NCI-H69 (cell line): ENCODE data around the gene KCNQ2.

Experiments
- DNase-seq: peaks from one replicate; lab custom pipeline; 2025; lab: John Stamatoyannopoulos, UW

KCNQ2 gene

DNA sequence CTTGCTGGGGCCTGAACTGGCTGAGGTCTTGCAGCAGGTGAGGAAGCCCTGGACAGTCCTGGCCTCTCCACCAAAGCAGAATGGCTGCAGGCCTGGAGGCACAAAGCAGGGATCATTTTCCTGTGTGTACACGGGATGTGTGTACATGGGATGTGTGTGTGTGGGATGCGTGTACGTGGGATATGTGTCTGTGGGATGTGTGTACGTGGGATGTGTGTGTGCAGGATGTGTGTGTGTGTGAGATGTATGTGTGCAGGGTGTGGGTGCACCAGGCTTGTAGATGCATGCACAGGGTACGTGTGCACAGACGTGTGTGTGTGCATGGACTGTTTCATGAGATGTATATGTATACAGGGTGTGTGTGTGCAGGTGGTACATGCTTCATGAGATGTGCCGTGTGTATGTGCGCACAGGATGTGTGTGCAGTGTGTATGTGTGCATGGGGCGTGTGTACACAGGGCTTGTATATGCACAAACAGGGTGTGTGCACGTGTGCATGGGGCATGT is 103.4 kb downstream of the KCNQ2 start:
- no peak for DNase-seq

DNA sequence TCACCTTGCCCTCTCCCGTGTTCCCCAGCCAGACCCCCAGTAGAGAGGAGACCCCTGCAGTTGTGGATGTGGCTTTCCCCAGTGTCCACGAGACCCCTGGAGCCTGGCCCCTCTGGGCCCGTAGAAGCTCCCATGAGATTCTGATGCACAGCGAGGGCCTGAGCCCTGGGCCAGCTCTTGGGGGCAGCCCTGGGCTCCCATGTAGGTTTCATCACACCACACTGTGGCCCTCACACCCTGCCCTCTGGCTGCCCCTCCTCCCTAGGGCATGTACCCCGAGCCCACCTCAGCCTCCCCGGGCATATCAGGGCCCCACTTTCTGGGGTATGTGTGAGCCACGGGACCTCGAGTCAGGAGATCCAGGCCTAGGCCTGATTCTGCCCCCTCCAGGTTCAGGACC is 104.3 kb downstream of the KCNQ2 start:
- no peak for DNase-seq

DNA sequence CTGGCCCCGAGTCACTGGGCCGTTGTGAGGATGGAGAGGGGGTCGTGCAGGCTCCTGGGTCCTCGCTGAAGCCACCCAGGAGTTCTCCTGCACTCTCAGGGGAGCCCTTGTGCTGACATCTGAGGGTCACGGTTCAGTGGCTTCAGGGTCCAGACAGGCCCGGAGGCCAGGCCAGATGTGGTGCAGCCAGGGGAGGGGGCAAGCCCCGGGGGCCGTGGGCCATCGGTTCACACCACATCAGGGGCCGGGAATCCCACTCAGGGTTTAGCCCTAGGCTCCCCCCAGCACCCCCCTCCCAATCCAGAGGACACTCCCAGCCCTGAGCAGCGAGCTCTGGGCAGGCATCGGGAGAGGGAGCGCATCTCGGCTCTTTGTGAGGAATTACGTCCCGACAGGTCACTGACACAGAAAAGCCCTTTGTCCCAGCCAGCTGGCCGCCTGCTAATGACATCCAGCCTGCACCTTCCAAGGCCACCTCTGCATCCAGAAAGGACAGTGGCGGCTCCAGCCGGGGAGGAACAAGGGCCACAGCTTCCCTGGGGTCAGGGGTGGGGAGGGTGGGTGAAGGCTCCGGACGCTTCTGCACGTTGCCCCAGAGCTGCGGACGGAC is 104.9 kb downstream of the KCNQ2 start:
- DNase-seq, result no peak

DNA sequence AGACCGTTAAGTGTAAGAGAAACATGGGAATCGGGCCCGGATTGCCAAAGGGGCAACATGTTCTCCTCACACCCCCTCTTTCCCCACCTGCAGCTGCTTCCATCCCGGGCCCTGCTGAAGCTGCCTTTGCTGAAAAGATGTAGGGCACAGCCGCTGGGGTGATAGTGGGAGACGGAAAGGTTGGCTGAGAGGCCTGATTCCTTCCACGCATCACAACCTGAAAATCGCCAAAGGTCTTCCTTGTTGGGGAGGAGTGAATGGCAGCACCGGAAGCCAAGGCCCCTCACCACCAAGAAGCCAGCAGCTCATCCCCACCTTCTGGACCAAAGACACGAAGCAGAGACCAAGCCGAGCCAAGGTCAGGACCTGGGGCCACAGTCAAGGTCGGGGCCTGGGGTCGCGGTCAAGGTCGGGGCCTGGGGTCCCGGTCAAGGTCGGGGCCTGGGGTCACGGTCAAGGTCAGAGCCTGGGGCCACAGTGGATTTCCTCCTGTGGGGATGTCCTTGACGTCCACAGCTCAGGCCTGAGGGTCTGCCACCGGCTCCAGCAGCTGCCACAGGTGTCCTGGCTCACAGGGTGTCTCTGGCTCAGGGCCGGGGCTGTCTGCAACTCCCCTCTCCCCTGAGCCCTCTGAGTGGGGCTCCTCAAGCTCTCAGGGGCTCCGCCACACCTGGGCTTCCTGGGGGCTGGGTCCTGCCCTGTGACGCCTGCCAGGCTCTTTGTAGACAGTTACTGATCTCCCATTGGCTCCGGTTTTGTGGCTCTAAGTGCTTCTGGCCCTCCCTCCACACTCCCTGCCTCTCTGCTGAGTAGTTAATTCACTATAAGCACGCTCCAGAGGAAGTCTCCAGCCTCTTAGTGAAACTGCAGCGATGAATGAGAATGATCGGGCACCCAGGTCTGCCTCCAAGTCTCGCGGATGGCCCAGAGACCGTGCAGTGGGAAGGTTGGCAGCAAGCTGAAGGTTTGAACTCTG is 105.8 kb downstream of the KCNQ2 start:
- DNase-seq, result peak; percentile 32

DNA sequence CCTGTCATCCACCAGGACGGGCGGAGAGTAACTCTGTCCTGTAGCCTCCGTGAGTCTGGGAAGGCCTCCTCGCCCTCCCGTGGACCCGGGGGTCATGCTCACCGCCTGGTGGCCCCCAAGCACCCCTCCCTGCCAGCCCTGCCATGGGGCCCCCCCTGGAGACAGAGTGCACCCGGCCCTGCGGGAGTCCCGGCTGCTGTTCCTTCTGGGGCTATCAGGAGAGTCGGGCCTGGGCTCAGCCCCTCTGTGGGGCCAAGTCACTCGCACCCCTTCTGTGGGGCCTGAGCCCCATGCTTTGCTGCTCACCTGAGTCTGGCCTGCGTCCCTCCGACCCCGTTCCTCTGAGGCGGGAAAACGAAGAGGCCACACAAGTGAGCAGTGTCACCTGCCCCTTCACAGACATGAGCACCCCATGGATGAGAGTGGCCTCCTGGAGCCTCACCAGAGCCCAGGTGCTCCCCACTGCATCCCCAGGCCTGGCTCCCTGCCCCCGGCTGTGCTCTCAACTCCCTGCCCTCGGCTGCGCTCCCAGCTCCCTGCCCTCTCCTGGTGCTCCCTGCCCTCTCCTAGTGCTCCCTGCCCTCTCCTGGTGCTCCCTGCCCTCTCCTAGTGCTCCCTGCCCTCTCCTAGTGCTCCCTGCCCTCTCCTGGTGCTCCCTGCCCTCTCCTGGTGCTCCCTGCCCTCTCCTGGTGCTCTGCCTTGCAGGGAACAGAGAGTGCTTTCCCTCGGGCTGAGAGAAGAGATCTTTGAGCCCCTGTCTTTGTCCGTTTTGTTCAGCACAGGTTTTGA is 106.7 kb downstream of the KCNQ2 start:
- no peak for DNase-seq

DNA sequence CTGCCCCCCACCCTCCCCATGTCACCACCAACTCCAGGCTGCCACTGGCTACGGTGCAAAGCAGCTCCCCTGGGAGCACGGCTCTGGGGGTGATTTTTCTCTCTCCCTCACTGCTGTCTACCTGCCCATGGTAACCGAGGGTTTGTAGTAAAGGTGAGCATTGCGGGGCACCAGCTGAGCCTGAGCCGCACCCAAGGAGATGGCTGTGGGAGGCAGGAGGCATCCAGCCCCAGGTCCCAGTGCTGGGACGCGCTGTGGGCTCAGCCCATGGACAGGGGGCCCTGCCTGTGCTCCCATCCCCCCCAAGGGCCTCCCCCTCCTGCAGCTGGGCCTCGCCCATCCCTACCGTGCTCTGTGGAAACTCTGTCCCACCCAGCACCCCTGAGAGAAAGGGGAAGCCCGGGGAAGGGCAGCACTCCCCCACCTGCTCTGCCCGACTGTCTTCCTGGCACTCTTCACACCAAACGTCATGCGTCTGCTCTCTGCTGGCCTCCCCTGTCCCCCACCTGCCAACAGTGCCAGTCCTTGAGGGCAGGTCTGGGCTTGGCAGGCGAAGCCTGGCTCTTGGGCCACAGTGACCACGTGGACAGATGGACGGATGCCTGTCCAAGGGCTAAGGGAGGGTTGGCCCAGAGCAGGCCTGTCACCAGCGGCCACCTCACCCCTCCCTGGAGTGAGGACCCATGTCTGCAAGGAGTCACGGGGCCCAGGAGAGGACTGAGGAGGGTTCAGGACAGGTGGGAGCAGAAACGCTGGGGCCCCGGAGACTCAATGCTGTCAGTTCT is 107.5 kb downstream of the KCNQ2 start:
- DNase-seq, result no peak

DNA sequence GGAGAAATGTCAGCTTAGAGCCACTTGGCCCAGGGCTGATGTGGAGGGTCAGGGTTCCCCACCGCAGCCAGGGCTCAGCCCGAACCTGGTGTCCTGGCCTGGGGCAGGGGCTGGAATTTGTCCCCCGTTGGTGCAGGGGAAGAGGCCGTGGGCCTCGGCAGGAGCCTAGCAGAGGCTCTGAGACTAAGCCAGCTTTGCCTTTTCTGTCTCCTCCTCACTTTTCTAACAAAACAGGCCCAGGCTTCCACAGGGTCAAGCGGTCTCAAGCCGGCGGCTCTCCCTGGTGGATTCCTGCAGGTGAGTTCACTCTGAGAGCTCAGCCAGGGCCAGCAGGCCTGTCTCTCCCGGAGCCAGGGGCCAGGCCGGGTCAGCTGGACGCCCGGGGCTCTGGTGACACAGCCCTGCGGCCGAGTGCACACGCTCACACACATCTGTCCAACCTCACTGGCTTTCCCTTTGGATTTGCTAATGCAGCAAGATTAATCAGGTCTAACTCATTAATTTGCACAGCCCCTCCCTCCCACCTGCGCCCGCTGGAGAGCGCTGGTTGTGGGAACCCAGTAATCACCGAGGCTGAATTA is 108.4 kb downstream of the KCNQ2 start:
- DNase-seq, result peak; percentile 7

DNA sequence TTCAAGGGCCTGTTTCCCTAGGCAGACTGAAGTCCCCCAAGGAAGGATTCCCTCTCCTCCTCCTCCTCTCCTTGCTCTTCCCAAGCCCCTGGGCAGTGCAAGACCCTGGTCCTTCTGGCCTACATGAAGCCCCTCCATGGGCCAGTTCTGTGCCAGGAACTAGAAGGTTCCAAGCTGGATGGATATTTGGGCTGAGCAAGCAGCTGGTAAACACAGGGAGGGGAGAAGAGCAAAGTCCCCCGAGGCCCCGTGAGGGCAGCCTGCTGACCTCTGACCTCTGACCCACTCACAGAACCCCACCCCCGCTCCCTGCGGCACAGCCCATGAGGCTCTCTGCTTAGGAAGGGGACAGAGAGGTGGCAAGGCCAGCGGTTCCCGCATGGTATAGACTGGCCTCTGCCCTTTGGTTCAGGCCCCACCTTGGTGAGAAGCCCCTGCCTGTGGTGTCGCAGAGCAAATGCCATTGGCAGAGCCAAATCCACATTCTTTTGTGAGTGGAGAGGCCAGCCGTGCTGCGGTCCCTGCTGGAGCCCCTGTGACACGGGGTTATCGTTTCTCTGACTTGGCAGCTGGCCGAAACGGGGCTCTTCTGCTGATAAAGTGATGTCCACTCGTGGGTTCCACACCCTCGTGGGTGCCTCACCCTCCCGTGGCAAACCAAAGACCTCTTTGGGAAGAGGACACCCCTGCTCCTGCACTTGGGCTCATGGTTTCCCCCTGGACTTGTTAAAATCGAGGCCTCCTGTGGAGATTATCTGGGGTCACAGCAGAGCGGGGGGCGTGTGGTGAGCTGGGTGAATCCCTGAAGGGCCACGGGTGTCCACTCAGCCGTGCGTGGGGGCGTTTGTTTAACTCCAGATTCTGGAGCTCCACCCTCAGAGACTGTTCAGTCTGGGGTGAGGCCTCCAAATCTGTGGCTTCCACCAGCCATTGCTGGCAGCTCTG is 109.2 kb downstream of the KCNQ2 start:
- no peak for DNase-seq

DNA sequence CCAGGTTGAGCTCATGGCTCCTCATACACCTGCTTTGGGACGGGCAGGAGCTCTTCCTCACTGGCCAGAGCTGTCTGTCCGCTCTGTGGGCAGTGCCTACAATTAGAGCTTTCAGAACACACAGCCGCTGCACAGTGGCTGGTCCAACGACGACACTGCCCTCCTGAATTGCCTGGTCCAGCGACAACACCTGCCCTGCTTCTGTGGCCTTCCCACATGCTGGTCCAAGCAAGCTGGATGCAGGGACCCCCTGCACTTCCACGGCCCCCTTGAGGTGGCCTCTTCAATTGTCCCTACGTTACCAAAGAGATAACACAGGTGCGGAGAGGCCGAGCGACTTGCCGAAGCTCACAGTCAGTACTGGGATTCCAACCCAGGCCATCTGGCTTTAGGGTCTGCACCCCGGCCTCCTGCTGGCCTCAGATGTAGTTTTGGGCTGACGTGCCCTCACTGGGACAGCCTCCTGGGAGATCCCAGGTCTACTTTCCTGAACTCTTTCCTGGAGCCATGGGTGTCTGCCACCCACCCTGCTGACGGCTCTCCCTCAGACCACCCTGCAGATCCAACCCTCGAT is 109.9 kb downstream of the KCNQ2 start:
- no peak for DNase-seq

DNA sequence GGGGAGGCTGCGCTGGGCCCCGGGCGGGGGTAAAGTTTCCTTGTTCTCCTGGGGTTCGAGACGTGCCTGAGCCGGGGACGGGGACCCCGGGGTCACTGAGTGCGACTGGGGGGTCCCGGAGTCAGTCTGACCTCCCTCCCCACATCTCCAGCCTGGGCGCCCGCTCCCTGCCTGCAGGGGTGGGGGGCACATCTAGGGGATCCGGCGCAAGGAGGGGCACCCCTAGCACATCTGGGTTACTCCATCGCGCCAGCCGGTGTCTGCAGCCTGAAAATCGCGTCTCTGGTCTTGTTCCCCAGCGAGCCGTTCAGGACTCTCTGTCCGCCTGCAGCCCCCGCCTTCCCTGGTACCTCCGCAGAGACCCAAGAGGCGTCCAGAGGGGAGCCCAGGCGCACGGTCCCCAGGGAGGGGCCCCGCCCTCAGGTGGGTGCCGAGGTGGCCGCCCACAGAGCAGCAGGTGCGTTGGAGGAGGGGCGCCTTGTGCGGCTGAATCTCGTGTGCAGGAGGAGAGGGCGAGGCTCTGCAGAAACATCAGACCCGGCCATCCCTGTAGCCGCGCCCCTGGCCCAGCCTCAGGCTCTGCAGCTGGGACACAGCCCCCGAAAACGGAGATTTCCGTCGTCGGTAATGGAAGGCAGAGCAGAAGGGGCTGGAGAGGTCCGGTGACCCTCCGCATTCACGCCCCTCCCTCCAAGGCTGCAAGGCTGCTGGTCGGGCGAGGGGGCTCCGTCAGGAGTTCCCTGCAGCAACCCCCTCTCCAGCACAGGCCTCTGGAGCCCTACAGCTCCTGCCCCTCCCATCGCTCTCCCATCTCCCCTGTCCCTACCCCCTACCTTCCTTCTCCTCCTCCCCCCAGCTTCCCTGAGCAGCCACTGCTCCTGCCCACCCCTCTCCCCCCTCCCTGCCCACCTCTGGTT is 110.7 kb downstream of the KCNQ2 start:
- peak; percentile 38 for DNase-seq

DNA sequence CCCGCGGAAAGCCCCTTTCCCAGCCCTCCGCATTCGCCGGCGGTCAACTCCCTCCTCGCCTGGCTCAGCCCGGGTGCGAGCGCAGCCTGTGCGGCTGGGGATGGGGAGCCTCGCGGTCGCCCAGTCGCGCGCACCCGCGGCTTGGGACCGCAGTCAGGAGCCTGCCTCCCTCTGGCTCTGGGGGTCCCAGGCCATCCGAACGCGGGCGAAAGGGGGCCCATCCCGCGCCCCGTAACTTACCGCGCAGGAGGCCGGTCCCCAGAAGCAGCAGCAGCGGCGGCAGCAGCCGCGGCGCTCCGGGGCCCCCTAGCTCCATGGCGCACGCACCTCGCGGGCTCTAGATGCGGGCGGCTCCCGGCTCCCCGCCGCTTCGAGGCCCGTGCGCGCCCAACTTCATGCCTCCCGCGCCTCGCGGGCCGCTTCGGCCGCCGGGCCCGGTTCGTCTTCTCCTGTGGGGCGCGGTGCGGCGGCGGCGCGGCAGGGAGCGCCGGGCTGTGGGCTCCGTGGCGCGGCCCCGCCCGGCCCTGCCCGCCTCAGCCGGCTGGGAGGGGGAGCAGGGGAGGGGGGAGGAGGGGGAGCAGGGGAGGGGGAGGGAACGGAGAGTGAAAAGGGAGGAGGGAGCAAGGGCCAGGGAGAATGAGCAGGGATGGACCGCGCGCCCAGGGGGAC is 111.5 kb downstream of the KCNQ2 start, which contains the start of gene CHRNA4:
TSS of gene CHRNA4 (minus strand) at position 500 of the 669 bp plus-strand sequence. CDS start at position 316, 184 bp downstream.
- peak; percentile 46 for DNase-seq

DNA sequence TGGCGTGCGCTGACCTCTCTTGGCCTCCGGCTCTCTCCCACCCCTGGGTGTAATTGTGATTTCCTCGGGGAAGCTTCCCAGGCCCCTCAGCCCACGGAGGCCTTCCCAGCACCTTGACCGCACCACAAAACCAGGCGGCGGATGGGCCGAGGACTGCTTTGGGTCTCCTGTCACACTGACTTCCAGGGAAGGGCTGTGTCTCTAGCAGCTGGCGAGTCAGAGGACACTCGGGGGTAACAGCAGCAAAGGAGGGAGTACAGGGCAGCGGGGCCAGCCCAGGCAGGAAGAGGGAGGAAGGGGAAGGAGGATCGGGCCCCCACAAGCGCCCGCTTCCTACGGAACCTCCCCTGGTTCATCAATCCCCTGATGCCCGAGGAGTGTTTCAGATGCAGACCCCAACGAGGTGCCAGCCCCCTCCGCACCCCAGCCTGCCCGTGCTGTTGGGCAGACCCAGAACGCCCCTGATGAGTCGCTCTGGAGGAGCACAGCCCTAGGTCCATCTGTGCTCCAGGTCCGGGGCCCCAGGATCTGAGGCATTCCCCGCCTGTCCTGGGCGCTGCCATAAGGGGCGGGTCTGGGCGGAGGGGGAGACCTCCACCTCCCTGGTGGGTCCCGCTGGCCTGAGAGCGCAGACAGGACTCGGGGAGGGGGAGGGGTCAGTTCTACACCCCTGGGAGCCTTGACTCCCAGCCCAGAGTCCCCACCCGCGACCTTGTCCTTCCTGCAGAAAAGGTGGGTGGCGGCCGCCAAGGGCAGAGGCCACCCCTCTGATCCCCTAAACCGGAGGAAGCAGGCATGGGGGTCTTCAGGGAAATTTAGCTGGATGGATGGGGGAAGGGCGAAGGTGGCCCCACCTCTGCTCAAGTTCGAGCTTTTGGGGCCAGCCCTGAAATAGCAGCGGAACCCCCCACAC is 112.3 kb downstream of the KCNQ2 start:
- no peak for DNase-seq

DNA sequence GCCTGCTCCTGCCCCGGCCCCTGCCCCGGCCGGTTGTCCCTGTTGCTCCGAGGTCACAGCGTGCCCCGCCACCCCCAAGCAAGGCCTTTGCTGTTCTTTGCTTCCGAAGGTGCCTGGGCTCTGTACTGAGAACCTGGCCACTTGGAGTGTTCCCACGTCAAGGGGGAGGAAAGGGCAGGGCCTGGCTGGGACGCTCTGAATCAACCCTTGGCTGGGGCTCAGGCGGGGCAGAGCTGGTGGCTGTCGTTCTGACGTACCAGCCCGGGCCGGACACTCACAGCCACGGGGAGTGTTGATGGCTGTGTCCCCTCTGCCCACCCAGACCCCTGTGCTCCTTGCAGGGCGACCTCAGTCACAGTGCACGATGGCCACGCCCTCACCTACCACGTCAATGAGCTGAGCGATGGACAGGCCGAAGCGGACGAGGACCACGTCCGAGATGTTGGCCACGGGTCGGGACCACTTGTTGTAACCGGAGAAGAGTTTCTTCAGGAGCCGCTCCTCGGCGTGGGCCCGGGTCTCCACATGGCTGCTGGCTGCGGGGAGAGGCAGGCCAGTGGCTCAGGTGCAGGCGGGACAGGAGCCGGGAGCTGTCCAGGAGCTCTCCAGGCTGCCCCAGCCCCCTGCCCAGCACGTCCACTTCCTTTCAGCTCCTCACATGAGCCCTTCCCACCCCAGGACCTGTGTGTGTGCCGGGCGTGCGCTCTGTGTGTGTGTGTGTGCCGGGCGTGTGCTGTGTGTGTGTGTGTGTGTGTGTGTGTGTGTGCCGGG is 113.1 kb downstream of the KCNQ2 start:
- no peak for DNase-seq

DNA sequence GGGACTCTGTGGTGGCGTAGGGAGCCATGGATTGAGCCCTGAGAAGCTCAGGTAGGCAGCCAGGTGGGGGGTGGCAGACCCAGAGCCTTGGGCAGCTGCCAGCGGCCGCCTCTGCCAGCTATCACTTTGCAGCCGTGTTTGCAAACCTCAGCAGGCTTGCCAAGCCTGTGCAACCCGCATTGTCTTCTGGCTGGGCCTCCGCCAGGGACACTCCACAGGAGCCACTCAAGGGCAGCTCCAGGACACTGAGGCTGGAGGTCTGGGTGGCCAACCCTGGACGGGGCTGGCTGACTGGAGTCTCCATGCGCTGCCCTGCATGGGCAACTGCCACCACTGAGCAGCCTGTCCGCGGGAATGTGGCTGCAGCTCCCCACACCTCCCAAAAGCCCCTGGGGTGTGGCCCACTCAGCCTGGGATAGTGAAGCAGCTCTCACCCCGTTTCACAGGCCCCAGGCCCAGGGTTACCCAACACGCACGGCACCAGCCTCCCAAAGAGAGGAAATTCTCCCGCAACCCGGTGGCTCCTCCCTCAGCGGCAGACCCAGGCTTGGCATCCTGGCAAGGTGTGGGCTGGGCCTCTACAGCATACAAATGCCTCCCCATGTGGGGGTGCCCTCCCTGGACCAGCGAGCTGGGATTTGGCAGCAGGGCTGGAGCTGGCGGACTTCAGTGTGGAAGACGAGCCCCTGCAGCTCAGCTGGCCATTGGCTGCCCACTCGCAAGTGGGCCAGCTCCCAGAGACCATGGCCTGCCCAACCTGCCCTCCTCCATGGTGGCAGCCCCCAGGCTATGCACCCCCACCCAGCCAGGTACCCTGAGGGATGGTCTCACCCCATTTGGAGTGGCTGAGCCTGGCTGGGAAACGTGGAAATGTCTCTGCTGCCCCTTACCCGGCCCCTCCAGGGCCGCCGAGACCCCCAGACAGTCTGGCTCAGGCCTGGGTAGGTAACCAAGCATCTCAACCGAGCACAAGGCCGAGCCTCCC is 114.2 kb downstream of the KCNQ2 start:
- peak; percentile 87 for DNase-seq
